GM23338 (cell line): ENCODE measurements around the gene TNFAIP1. TPM values are rescaled to one million over a fixed set of nuclear protein-coding genes. Genes with fewer than 3 reads are reported as not detected.

ENCODE experiments used
- ATAC-seq: fragments of 200-7000 bp; cut with Tn5 transposase; 3 replicates; pipeline ENCODE4 v1.9.1; 2020
- DNase-seq: peaks from one replicate; pipeline ENCODE4 v3.0.0-alpha.2; 2015; ENCODE audit warnings: low spot score
- H2AFZ ChIP-seq: fragments of 200-600 bp; sonication (generic); 2 replicates; pipeline ENCODE4 v1.8.0; 2016; ENCODE audit warnings: antibody characterized with exemption, mild to moderate bottlenecking, moderate library complexity
- H3F3A ChIP-seq: fragments of 200-600 bp; sonication (generic); replicated peaks from 2 replicates; pipeline ENCODE4 v1.8.0; 2017; ENCODE audit warnings: antibody characterized with exemption, mixed run types, low read depth
- H3K27ac ChIP-seq: fragments of 200-600 bp; sonication (generic); 2 replicates; pipeline ENCODE4 v1.6.1; 2016; ENCODE audit warnings: low read depth
- H3K27me3 ChIP-seq: fragments of 200-600 bp; sonication (generic); 2 replicates; pipeline ENCODE4 v1.8.0; 2016; ENCODE audit warnings: mild to moderate bottlenecking, mixed run types, moderate library complexity; ENCODE audit not compliant: insufficient read depth
- H3K36me3 ChIP-seq: fragments of 200-600 bp; sonication (generic); 2 replicates; pipeline ENCODE4 v1.8.0; 2016; ENCODE audit warnings: mild to moderate bottlenecking; ENCODE audit not compliant: insufficient read depth
- H3K4me1 ChIP-seq: fragments of 200-600 bp; sonication (generic); 2 replicates; pipeline ENCODE4 v1.8.0; 2016; ENCODE audit warnings: mild to moderate bottlenecking, moderate library complexity; ENCODE audit not compliant: insufficient read depth
- H3K4me2 ChIP-seq: fragments of 200-600 bp; sonication (generic); 2 replicates; pipeline ENCODE4 v1.7.1; 2017; ENCODE audit warnings: mixed run types
- H3K4me3 ChIP-seq: fragments of 200-600 bp; sonication (generic); 2 replicates; pipeline ENCODE4 v1.6.1; 2016; ENCODE audit warnings: mixed run types
- H3K79me2 ChIP-seq: fragments of 200-600 bp; sonication (generic); replicated peaks from 2 replicates; pipeline ENCODE4 v1.8.0; 2017; ENCODE audit warnings: mild to moderate bottlenecking; ENCODE audit not compliant: insufficient read depth
- H3K9me2 ChIP-seq: fragments of 200-600 bp; sonication (generic); 2 replicates; pipeline ENCODE4 v1.8.0; 2017; ENCODE audit not compliant: insufficient read depth
- H4K20me1 ChIP-seq: fragments of 200-600 bp; sonication (generic); replicated peaks from 2 replicates; pipeline ENCODE4 v1.8.0; 2017; ENCODE audit warnings: mild to moderate bottlenecking; ENCODE audit not compliant: insufficient read depth
- H3K27ac Mint-ChIP-seq: 2 replicates; pipeline ENCODE4 v1.8.0; 2020; ENCODE audit warnings: inconsistent platforms, mild to moderate bottlenecking, moderate library complexity, mixed read lengths
- H3K27me3 Mint-ChIP-seq: 3 replicates; pipeline ENCODE4 v1.8.0; 2022; ENCODE audit warnings: low read depth, mild to moderate bottlenecking, moderate library complexity, mixed read lengths, inconsistent platforms; ENCODE audit not compliant: insufficient read depth, poor library complexity
- H3K36me3 Mint-ChIP-seq: 3 replicates; pipeline ENCODE4 v1.8.0; 2021; ENCODE audit warnings: low read depth, mild to moderate bottlenecking, inconsistent platforms, moderate library complexity, mixed read lengths
- H3K4me1 Mint-ChIP-seq: 3 replicates; pipeline ENCODE4 v1.8.0; 2020; ENCODE audit warnings: mild to moderate bottlenecking, inconsistent platforms, mixed read lengths
- H3K4me3 Mint-ChIP-seq: 3 replicates; pipeline ENCODE4 v1.8.0; 2021; ENCODE audit warnings: moderate library complexity, mild to moderate bottlenecking, inconsistent platforms, mixed read lengths
- H3K9me3 Mint-ChIP-seq: 3 replicates; pipeline ENCODE4 v1.8.0; 2020; ENCODE audit warnings: moderate library complexity, mild to moderate bottlenecking, inconsistent platforms, mixed read lengths
- CREB1 ChIP-seq: fragments of 250-450 bp; sonication (Bioruptor Pico); IDR thresholded peaks from 2 replicates; pipeline ENCODE4 v1.5.0; 2020; ENCODE audit warnings: low read depth, mild to moderate bottlenecking, moderate library complexity
- EZH2 ChIP-seq: fragments of 200-600 bp; sonication (generic); IDR thresholded peaks from one replicate; pipeline ENCODE4 v1.8.0; 2017; ENCODE audit warnings: antibody characterized with exemption, mild to moderate bottlenecking, low read depth; ENCODE audit not compliant: unreplicated experiment
- EZH2phosphoT487 ChIP-seq: fragments of 200-600 bp; sonication (generic); IDR thresholded peaks from one replicate; pipeline ENCODE4 v1.8.1; 2018; ENCODE audit warnings: antibody characterized with exemption; ENCODE audit not compliant: unreplicated experiment
- NANOG ChIP-seq: IDR thresholded peaks from 2 replicates; pipeline ENCODE4 v1.6.1; 2016; ENCODE audit warnings: antibody characterized with exemption, borderline replicate concordance
- STAT1 ChIP-seq: IDR thresholded peaks from one replicate; pipeline ENCODE4 v1.6.1; 2016; ENCODE audit warnings: antibody characterized with exemption; ENCODE audit not compliant: unreplicated experiment
- ZNF114 ChIP-seq: fragments of 250-450 bp; sonication (Bioruptor Pico); IDR thresholded peaks from 2 replicates; pipeline ENCODE4 v1.5.0; 2020; ENCODE audit warnings: mild to moderate bottlenecking, moderate library complexity
- ZNF331 ChIP-seq: fragments of 250-450 bp; sonication (Bioruptor Pico); IDR thresholded peaks from 2 replicates; pipeline ENCODE4 v1.5.0; 2020; ENCODE audit warnings: low read depth, mild to moderate bottlenecking, moderate library complexity
- polyA plus RNA-seq: library from polyadenylated mRNA; unstranded; fragments of >200 nt; fragmentation: Nextera tagmentation; extraction: Ambion mirVana; gene quantifications from 2 replicates; pipeline ENCODE4 v1.2.1, GENCODE V29; 2016
- total RNA-seq: library from RNA; depleted of rRNA; stranded (reverse); fragments of >200 nt; shearing (Covaris generic); gene quantifications from 2 replicates; pipeline ENCODE4 v1.2.3, GENCODE V29; 2014
- TF ChIP-seq, protein P1 (sequence below): fragments of 250-450 bp; sonication (Bioruptor Pico); IDR thresholded peaks from 2 replicates; pipeline ENCODE4 v1.5.0; 2020; ENCODE audit warnings: mild to moderate bottlenecking, moderate library complexity
- TF ChIP-seq, protein P2 (sequence below), 2 experiments: fragments of 200-600 bp in 1 of 2; sonication (generic) in 1 of 2; conservative IDR thresholded peaks; 2 replicates each; pipeline versions ENCODE4 v1.5.1 to v1.6.1; 2016 to 2017; ENCODE audit warnings: antibody characterized with exemption in 2 of 2, low read depth in 2 of 2, mild to moderate bottlenecking in 2 of 2, moderate library complexity in 1 of 2

TNFAIP1 gene
- total and polyA plus RNA-seq, 2 experiments from 2014 or later = 6.3 to 13.1 TPM

DNA sequence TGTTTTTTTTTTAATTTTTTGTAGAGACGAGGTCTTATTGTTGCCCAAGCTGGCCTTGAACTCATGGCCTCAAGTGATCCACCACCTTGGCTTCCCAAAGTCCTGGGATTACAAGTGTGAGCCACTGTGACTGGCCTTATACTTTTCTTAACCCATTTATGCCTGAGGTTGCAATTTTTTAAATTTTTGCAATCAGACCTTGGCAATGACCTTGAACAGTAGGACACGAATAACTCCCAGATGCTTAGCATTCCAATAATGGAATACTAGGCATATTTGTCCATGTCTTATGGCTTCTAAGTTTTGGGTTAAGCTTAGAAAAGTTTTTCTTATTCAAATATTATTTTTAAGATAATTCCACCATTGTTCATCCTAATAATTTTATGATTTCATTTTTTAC is 44.9 kb upstream of the TNFAIP1 start (continued):
- TF ChIP-seq, protein P1, sequence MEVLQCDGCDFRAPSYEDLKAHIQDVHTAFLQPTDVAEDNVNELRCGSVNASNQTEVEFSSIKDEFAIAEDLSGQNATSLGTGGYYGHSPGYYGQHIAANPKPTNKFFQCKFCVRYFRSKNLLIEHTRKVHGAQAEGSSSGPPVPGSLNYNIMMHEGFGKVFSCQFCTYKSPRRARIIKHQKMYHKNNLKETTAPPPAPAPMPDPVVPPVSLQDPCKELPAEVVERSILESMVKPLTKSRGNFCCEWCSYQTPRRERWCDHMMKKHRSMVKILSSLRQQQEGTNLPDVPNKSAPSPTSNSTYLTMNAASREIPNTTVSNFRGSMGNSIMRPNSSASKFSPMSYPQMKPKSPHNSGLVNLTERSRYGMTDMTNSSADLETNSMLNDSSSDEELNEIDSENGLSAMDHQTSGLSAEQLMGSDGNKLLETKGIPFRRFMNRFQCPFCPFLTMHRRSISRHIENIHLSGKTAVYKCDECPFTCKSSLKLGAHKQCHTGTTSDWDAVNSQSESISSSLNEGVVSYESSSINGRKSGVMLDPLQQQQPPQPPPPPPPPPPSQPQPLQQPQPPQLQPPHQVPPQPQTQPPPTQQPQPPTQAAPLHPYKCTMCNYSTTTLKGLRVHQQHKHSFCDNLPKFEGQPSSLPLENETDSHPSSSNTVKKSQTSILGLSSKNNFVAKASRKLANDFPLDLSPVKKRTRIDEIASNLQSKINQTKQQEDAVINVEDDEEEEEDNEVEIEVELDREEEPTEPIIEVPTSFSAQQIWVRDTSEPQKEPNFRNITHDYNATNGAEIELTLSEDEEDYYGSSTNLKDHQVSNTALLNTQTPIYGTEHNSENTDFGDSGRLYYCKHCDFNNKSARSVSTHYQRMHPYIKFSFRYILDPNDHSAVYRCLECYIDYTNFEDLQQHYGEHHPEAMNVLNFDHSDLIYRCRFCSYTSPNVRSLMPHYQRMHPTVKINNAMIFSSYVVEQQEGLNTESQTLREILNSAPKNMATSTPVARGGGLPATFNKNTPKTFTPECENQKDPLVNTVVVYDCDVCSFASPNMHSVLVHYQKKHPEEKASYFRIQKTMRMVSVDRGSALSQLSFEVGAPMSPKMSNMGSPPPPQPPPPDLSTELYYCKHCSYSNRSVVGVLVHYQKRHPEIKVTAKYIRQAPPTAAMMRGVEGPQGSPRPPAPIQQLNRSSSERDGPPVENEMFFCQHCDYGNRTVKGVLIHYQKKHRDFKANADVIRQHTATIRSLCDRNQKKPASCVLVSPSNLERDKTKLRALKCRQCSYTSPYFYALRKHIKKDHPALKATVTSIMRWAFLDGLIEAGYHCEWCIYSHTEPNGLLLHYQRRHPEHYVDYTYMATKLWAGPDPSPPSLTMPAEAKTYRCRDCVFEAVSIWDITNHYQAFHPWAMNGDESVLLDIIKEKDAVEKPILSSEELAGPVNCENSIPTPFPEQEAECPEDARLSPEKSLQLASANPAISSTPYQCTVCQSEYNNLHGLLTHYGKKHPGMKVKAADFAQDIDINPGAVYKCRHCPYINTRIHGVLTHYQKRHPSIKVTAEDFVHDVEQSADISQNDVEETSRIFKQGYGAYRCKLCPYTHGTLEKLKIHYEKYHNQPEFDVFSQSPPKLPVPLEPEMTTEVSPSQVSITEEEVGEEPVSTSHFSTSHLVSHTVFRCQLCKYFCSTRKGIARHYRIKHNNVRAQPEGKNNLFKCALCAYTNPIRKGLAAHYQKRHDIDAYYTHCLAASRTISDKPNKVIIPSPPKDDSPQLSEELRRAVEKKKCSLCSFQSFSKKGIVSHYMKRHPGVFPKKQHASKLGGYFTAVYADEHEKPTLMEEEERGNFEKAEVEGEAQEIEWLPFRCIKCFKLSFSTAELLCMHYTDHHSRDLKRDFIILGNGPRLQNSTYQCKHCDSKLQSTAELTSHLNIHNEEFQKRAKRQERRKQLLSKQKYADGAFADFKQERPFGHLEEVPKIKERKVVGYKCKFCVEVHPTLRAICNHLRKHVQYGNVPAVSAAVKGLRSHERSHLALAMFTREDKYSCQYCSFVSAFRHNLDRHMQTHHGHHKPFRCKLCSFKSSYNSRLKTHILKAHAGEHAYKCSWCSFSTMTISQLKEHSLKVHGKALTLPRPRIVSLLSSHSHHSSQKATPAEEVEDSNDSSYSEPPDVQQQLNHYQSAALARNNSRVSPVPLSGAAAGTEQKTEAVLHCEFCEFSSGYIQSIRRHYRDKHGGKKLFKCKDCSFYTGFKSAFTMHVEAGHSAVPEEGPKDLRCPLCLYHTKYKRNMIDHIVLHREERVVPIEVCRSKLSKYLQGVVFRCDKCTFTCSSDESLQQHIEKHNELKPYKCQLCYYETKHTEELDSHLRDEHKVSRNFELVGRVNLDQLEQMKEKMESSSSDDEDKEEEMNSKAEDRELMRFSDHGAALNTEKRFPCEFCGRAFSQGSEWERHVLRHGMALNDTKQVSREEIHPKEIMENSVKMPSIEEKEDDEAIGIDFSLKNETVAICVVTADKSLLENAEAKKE = no peak
- TF ChIP-seq EZH2 (no peak), CREB1 (CRISPR knock-in tag) (no peak), ZNF114 (no peak), NANOG (no peak), ZNF331 (CRISPR knock-in tag) (no peak), EZH2phosphoT487 (no peak)
- TF ChIP-seq, protein P2, sequence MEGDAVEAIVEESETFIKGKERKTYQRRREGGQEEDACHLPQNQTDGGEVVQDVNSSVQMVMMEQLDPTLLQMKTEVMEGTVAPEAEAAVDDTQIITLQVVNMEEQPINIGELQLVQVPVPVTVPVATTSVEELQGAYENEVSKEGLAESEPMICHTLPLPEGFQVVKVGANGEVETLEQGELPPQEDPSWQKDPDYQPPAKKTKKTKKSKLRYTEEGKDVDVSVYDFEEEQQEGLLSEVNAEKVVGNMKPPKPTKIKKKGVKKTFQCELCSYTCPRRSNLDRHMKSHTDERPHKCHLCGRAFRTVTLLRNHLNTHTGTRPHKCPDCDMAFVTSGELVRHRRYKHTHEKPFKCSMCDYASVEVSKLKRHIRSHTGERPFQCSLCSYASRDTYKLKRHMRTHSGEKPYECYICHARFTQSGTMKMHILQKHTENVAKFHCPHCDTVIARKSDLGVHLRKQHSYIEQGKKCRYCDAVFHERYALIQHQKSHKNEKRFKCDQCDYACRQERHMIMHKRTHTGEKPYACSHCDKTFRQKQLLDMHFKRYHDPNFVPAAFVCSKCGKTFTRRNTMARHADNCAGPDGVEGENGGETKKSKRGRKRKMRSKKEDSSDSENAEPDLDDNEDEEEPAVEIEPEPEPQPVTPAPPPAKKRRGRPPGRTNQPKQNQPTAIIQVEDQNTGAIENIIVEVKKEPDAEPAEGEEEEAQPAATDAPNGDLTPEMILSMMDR (conservative IDR thresholded peaks at IDR 0.05; ENCODE audit: low read depth in 2 of 2) = no peak

DNA sequence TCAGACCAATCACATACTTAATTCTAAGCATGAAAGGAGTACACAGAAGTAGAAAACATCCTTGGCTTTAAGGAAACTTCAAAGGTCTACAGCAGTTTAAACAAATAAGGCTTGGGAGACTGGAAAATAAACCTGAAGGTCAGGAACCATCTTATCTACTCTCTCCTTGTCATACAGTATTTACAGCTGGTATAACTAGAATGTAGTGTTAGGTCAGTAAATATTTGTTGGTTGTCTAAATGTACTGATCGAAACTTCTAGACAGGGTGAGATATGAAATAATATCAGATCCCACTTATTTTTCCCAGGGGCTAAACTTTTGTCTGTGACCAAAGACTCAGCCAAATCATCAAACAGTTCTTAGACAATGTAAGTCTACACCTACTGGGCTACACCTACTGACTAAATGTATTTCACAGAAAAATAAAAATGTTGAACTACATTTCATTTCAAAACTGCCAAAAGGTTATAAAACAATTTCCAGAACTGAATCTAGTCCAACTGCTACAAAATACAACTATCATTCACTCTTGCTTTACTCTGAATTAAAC is 43.7 kb upstream of the TNFAIP1 start:
- H3K4me3 ChIP-seq = no peak overlapping the region
- no peak overlapping the region for H3K27ac Mint-ChIP-seq

More for the DNA sequence above, 43.7 kb upstream of the TNFAIP1 start:
- Mint-ChIP-seq H3K4me3 (no peak overlapping the region), H3K9me3 (no peaks in the 10 kb centered on the region), H3K4me1 (no peaks in the 10 kb centered on the region), H3K36me3 (no peaks in the 10 kb centered on the region), H3K27me3 (peaks cover 4% of the 10 kb centered on the region)
- Histone ChIP-seq H3F3A (no peaks in the 10 kb centered on the region), H3K27me3 (no peaks in the 10 kb centered on the region), H2AFZ (no peak overlapping the region), H3K4me2 (no peak overlapping the region), H3K79me2 (no peaks in the 10 kb centered on the region), H4K20me1 (no peaks in the 10 kb centered on the region), H3K36me3 (no peaks in the 10 kb centered on the region), H3K9me2 (no peaks in the 10 kb centered on the region), H3K27ac (no peak overlapping the region), H3K4me1 (no peaks in the 10 kb centered on the region)
- ATAC-seq = no peak
- no peak for TF ChIP-seq STAT1
- no peak for DNase-seq
